HG03571 (cell line): ENCODE data around the gene TOR1A.
A peak's percentile ranks its signal among the peaks of the same experiment; 100 is the strongest.

Experiments
- ATAC-seq: cut with Tn5 transposase; IDR thresholded peaks from one replicate; pipeline ENCODE4 v1.9.1; 2021; ENCODE audit not compliant: unreplicated experiment

The TOR1A gene

GRCh38 chr9:129823935-129824601 is at the start of gene TOR1A:
TOR1A (minus strand) TSS chr9:129824136; CDS start chr9:129824085, 51 bp downstream.
- ATAC-seq = peak; percentile 78

GRCh38 chr9:129871046-129871445 is 47.1 kb upstream of the TOR1A start:
- ATAC-seq = no peak

GRCh38 chr9:129869585-129870501 is 45.9 kb upstream of the TOR1A start:
- ATAC-seq = no peak

- ATAC-seq = no peak
Observed at GRCh38 chr9:129868872-129869486, 45.0 kb upstream of the TOR1A start.

GRCh38 chr9:129868023-129868871 is 44.3 kb upstream of the TOR1A start:
- no peak for ATAC-seq

- ATAC-seq = no peak
Observed at GRCh38 chr9:129867136-129868022, 43.4 kb upstream of the TOR1A start.

GRCh38 chr9:129866394-129867135 is 42.6 kb upstream of the TOR1A start:
- ATAC-seq = no peak

- ATAC-seq = no peak
Observed at GRCh38 chr9:129865668-129866320, 41.9 kb upstream of the TOR1A start.

- ATAC-seq = no peak
Observed at GRCh38 chr9:129864991-129865647, 41.2 kb upstream of the TOR1A start.

GRCh38 chr9:129863059-129863690 is 39.2 kb upstream of the TOR1A start:
- ATAC-seq = no peak

GRCh38 chr9:129861447-129861827 is 37.5 kb upstream of the TOR1A start:
- ATAC-seq = no peak

- ATAC-seq = no peak
Observed at GRCh38 chr9:129860653-129861446, 36.9 kb upstream of the TOR1A start.

GRCh38 chr9:129858167-129858962 is 34.4 kb upstream of the TOR1A start:
- ATAC-seq = no peak

GRCh38 chr9:129857207-129857606 is 33.3 kb upstream of the TOR1A start:
- no peak for ATAC-seq

GRCh38 chr9:129854588-129855110 is 30.7 kb upstream of the TOR1A start:
- no peak for ATAC-seq

GRCh38 chr9:129853614-129854013 is 29.7 kb upstream of the TOR1A start:
- ATAC-seq = no peak
